Left kidney (tissue), 2 donors: Measurements from ENCODE around the gene ZNF275. TPM values are rescaled to one million over a fixed set of nuclear protein-coding genes. Genes with fewer than 3 reads are reported as not detected.
"Not testable (repeated sequence)": the region's sequence is repeated elsewhere in the genome, so short reads cannot be mapped to it uniquely, and the experiment has no call there.

Experiments used
- DNase-seq: peaks from one replicate; pipeline ENCODE4 v3.0.0-alpha.2; 2013
- polyA plus RNA-seq: library from polyadenylated mRNA; unstranded; fragments of 120-200 nt; gene quantifications from one replicate; pipeline ENCODE4 v1.2.1, GENCODE V29; 2013; ENCODE audit not compliant: insufficient read length

ZNF275 gene
- polyA plus RNA-seq, 1 donor: 22.0 TPM

- DNase-seq: no peak
Measured at GRCh38 chrX:153352858-153353257, 18.9 kb downstream of the ZNF275 start.

GRCh38 chrX:153353416-153353815 lies 19.5 kb downstream of the ZNF275 start:
- no peak for DNase-seq

- no peak for DNase-seq
Measured at GRCh38 chrX:153357877-153358276, 23.9 kb downstream of the ZNF275 start.

- no peak for DNase-seq
Measured at GRCh38 chrX:153361781-153362397, 27.9 kb downstream of the ZNF275 start.

GRCh38 chrX:153365670-153366069 lies 31.7 kb downstream of the ZNF275 start:
- DNase-seq: no peak

- no peak for DNase-seq
Measured at GRCh38 chrX:153366119-153366518, 32.2 kb downstream of the ZNF275 start.

GRCh38 chrX:153366878-153367538 lies 33.1 kb downstream of the ZNF275 start:
- no peak for DNase-seq

GRCh38 chrX:153370293-153371055 lies 36.5 kb downstream of the ZNF275 start:
- no peak for DNase-seq

GRCh38 chrX:153371256-153371655 lies 37.3 kb downstream of the ZNF275 start:
- no peak for DNase-seq

GRCh38 chrX:153372949-153373348 lies 39.0 kb downstream of the ZNF275 start:
- DNase-seq: no peak

- no peak for DNase-seq
Measured at GRCh38 chrX:153374426-153374825, 40.5 kb downstream of the ZNF275 start.

- DNase-seq: no peak
Measured at GRCh38 chrX:153375571-153375970, 41.6 kb downstream of the ZNF275 start.

- DNase-seq: no peak
Measured at GRCh38 chrX:153377727-153378126, 43.8 kb downstream of the ZNF275 start.

GRCh38 chrX:153378607-153379006 lies 44.7 kb downstream of the ZNF275 start:
- DNase-seq: no peak

GRCh38 chrX:153379508-153379907 lies 45.6 kb downstream of the ZNF275 start:
- no peak for DNase-seq

- no peak for DNase-seq
Measured at GRCh38 chrX:153379971-153380581, 46.1 kb downstream of the ZNF275 start.

- DNase-seq: no peak
Measured at GRCh38 chrX:153380691-153381090, 46.7 kb downstream of the ZNF275 start.

GRCh38 chrX:153381684-153382532 lies 48.0 kb downstream of the ZNF275 start:
- DNase-seq: peak; percentile 70

- no peak for DNase-seq
Measured at GRCh38 chrX:153382563-153383482, 48.9 kb downstream of the ZNF275 start.

GRCh38 chrX:153384390-153384789 lies 50.4 kb downstream of the ZNF275 start:
- no peak for DNase-seq

GRCh38 chrX:153384973-153385372 lies 51.0 kb downstream of the ZNF275 start:
- not testable (repeated sequence) for DNase-seq
